ENCODE results near the gene EFNB3.

The EFNB3 gene

DNA sequence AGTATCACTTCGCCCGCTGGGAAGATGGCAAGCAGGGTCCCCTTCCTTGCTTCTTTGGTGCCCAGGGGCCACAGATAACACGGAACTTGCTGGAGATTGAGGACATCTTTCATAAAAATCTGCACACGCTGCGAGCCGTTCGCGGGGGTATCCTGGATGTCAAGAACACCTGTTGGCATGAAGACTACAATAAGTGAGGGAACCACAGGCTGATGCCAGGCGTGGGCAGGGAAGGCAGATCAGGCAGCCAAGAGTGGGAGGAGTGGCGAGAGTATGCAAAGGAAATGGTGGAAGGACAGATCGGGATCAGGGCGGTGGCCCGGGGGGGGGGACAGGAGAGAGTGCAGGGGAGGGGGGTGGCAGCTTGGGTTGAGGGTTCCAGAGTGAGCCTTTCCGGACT, 34.7 kb downstream of the EFNB3 start:
- no peak for ATAC-seq
- TF ChIP-seq CSDC2 (CRISPR knock-in tag; IDR thresholded peaks at IDR 0.05) (no peak), OSR1 (CRISPR knock-in tag; IDR thresholded peaks at IDR 0.05) (no peak), ISL1 (CRISPR knock-in tag; IDR thresholded peaks at IDR 0.05) (no peak), PPARA (CRISPR knock-in tag; IDR thresholded peaks at IDR 0.05; ENCODE audit: borderline replicate concordance) (no peak), POU6F1 (CRISPR knock-in tag; IDR thresholded peaks at IDR 0.05; ENCODE audit: borderline replicate concordance, low read depth) (no peak), ESRRG (CRISPR knock-in tag; IDR thresholded peaks at IDR 0.05) (no peak), ZFP3 (CRISPR knock-in tag; IDR thresholded peaks at IDR 0.05) (no peak), GLIS3 (CRISPR knock-in tag; IDR thresholded peaks at IDR 0.05) (no peak), ZNF8 (CRISPR knock-in tag; IDR thresholded peaks at IDR 0.05) (no peak), RARB (CRISPR knock-in tag; IDR thresholded peaks at IDR 0.05) (no peak), ARNTL (CRISPR knock-in tag; IDR thresholded peaks at IDR 0.05; ENCODE audit: borderline replicate concordance, low read depth) (no peak), ZC3H10 (CRISPR knock-in tag; IDR thresholded peaks at IDR 0.05) (no peak), SNAI2 (CRISPR knock-in tag; IDR thresholded peaks at IDR 0.05) (no peak)

GRCh38 chr17:7740481-7741001, 35.5 kb downstream of the EFNB3 start:
- ATAC-seq: no peak
- no peak for TF ChIP-seq ZC3H10 (CRISPR knock-in tag; IDR thresholded peaks at IDR 0.05)
- no peak for TF ChIP-seq ARNTL (CRISPR knock-in tag; IDR thresholded peaks at IDR 0.05; ENCODE audit: borderline replicate concordance, low read depth)
- no peak for TF ChIP-seq TOX (CRISPR knock-in tag; IDR thresholded peaks at IDR 0.05; ENCODE audit: borderline replicate concordance)
- TF ChIP-seq, protein P1, sequence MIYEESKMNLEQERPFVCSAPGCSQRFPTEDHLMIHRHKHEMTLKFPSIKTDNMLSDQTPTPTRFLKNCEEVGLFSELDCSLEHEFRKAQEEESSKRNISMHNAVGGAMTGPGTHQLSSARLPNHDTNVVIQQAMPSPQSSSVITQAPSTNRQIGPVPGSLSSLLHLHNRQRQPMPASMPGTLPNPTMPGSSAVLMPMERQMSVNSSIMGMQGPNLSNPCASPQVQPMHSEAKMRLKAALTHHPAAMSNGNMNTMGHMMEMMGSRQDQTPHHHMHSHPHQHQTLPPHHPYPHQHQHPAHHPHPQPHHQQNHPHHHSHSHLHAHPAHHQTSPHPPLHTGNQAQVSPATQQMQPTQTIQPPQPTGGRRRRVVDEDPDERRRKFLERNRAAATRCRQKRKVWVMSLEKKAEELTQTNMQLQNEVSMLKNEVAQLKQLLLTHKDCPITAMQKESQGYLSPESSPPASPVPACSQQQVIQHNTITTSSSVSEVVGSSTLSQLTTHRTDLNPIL (CRISPR knock-in tag; IDR thresholded peaks at IDR 0.05; ENCODE audit: low read depth): no peak
- no peak for TF ChIP-seq BACH2 (CRISPR knock-in tag; IDR thresholded peaks at IDR 0.05; ENCODE audit: borderline replicate concordance)
- TF ChIP-seq, protein P2, sequence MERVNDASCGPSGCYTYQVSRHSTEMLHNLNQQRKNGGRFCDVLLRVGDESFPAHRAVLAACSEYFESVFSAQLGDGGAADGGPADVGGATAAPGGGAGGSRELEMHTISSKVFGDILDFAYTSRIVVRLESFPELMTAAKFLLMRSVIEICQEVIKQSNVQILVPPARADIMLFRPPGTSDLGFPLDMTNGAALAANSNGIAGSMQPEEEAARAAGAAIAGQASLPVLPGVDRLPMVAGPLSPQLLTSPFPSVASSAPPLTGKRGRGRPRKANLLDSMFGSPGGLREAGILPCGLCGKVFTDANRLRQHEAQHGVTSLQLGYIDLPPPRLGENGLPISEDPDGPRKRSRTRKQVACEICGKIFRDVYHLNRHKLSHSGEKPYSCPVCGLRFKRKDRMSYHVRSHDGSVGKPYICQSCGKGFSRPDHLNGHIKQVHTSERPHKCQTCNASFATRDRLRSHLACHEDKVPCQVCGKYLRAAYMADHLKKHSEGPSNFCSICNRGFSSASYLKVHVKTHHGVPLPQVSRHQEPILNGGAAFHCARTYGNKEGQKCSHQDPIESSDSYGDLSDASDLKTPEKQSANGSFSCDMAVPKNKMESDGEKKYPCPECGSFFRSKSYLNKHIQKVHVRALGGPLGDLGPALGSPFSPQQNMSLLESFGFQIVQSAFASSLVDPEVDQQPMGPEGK (CRISPR knock-in tag; IDR thresholded peaks at IDR 0.05; ENCODE audit: borderline replicate concordance): no peak
- TF ChIP-seq ESRRG (CRISPR knock-in tag; IDR thresholded peaks at IDR 0.05): no peak
- TF ChIP-seq, protein P3, sequence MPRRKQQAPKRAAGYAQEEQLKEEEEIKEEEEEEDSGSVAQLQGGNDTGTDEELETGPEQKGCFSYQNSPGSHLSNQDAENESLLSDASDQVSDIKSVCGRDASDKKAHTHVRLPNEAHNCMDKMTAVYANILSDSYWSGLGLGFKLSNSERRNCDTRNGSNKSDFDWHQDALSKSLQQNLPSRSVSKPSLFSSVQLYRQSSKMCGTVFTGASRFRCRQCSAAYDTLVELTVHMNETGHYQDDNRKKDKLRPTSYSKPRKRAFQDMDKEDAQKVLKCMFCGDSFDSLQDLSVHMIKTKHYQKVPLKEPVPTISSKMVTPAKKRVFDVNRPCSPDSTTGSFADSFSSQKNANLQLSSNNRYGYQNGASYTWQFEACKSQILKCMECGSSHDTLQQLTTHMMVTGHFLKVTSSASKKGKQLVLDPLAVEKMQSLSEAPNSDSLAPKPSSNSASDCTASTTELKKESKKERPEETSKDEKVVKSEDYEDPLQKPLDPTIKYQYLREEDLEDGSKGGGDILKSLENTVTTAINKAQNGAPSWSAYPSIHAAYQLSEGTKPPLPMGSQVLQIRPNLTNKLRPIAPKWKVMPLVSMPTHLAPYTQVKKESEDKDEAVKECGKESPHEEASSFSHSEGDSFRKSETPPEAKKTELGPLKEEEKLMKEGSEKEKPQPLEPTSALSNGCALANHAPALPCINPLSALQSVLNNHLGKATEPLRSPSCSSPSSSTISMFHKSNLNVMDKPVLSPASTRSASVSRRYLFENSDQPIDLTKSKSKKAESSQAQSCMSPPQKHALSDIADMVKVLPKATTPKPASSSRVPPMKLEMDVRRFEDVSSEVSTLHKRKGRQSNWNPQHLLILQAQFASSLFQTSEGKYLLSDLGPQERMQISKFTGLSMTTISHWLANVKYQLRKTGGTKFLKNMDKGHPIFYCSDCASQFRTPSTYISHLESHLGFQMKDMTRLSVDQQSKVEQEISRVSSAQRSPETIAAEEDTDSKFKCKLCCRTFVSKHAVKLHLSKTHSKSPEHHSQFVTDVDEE (CRISPR knock-in tag; IDR thresholded peaks at IDR 0.05): no peak
- TF ChIP-seq ZNF8 (CRISPR knock-in tag; IDR thresholded peaks at IDR 0.05): no peak
- no peak for TF ChIP-seq RARB (CRISPR knock-in tag; IDR thresholded peaks at IDR 0.05)
- no peak for TF ChIP-seq OSR1 (CRISPR knock-in tag; IDR thresholded peaks at IDR 0.05)
- TF ChIP-seq SNAI2 (CRISPR knock-in tag; IDR thresholded peaks at IDR 0.05): no peak
- TF ChIP-seq CSRNP3 (CRISPR knock-in tag; IDR thresholded peaks at IDR 0.05): no peak
- TF ChIP-seq ZFP3 (CRISPR knock-in tag; IDR thresholded peaks at IDR 0.05): no peak
- no peak for TF ChIP-seq POU6F1 (CRISPR knock-in tag; IDR thresholded peaks at IDR 0.05; ENCODE audit: borderline replicate concordance, low read depth)
- no peak for TF ChIP-seq ZNF70 (CRISPR knock-in tag; IDR thresholded peaks at IDR 0.05)
- no peak for TF ChIP-seq ZFP30 (CRISPR knock-in tag; IDR thresholded peaks at IDR 0.05)
